Neural progenitor cell (in vitro differentiated cells): ENCODE results near the gene ATP11A. TPM values are rescaled to one million over a fixed set of nuclear protein-coding genes. Genes with fewer than 3 reads are reported as not detected.
A peak's percentile ranks its signal among the peaks of the same experiment; 100 is the strongest.

Source experiments
- DNase-seq: peaks from one replicate; pipeline ENCODE4 v3.0.0-alpha.2; 2016; ENCODE audit warnings: low spot score
- H2AFZ ChIP-seq: fragments of 200-600 bp; sonication (generic); replicated peaks from 2 replicates; pipeline ENCODE4 v1.6.1; 2016; ENCODE audit warnings: antibody characterized with exemption
- H3F3A ChIP-seq: fragments of 200-600 bp; sonication (generic); 2 replicates; pipeline ENCODE4 v1.6.1; 2016; ENCODE audit warnings: antibody characterized with exemption, low read depth
- H3K27ac ChIP-seq: fragments of 200-600 bp; sonication (generic); 2 replicates; pipeline ENCODE4 v1.5.1; 2016; ENCODE audit warnings: mild to moderate bottlenecking
- H3K27me3 ChIP-seq: fragments of 200-600 bp; sonication (generic); 2 replicates; pipeline ENCODE4 v1.6.1; 2016; ENCODE audit warnings: mild to moderate bottlenecking, moderate library complexity
- H3K36me3 ChIP-seq: fragments of 200-600 bp; sonication (generic); 2 replicates; pipeline ENCODE4 v1.5.1; 2016
- H3K4me1 ChIP-seq: fragments of 200-600 bp; sonication (generic); 2 replicates; pipeline ENCODE4 v1.6.1; 2016; ENCODE audit warnings: mixed run types
- H3K4me2 ChIP-seq: fragments of 200-600 bp; sonication (generic); 2 replicates; pipeline ENCODE4 v1.6.1; 2016
- H3K4me3 ChIP-seq: fragments of 200-600 bp; sonication (generic); 2 replicates; pipeline ENCODE4 v1.5.1; 2016
- H3K79me2 ChIP-seq: fragments of 200-600 bp; sonication (generic); 2 replicates; pipeline ENCODE4 v1.6.1; 2016; ENCODE audit warnings: low read depth
- H3K9ac ChIP-seq: fragments of 200-600 bp; sonication (generic); 2 replicates; pipeline ENCODE4 v1.6.1; 2016
- H3K9me3 ChIP-seq: fragments of 200-600 bp; sonication (generic); 2 replicates; pipeline ENCODE4 v1.5.1; 2016; ENCODE audit warnings: low read depth
- H4K20me1 ChIP-seq: fragments of 200-600 bp; sonication (generic); 2 replicates; pipeline ENCODE4 v1.6.1; 2016; ENCODE audit warnings: low read depth
- H3K27ac Mint-ChIP-seq: 3 replicates; pipeline ENCODE4 v1.8.0; 2021; ENCODE audit warnings: mixed read lengths
- H3K27me3 Mint-ChIP-seq: 2 replicates; pipeline ENCODE4 v1.8.0; 2022; ENCODE audit warnings: low read depth, mild to moderate bottlenecking, inconsistent platforms, moderate library complexity, mixed read lengths; ENCODE audit not compliant: insufficient read depth
- H3K36me3 Mint-ChIP-seq: 3 replicates; pipeline ENCODE4 v1.8.0; 2021; ENCODE audit warnings: mixed read lengths
- H3K4me1 Mint-ChIP-seq: 3 replicates; pipeline ENCODE4 v1.8.0; 2021; ENCODE audit warnings: mixed read lengths
- H3K4me3 Mint-ChIP-seq: 3 replicates; pipeline ENCODE4 v1.8.0; 2021; ENCODE audit warnings: mild to moderate bottlenecking, moderate library complexity, mixed read lengths
- H3K9me3 Mint-ChIP-seq: 3 replicates; pipeline ENCODE4 v1.8.0; 2020; ENCODE audit warnings: mixed read lengths
- EZH2 ChIP-seq: fragments of 200-600 bp; sonication (generic); IDR thresholded peaks from 2 replicates; pipeline ENCODE4 v1.6.1; 2017; ENCODE audit warnings: antibody characterized with exemption, mild to moderate bottlenecking, moderate library complexity
- EZH2phosphoT487 ChIP-seq: fragments of 200-600 bp; sonication (generic); IDR thresholded peaks from 2 replicates; pipeline ENCODE4 v1.6.1; 2017; ENCODE audit warnings: antibody characterized with exemption
- total RNA-seq: library from RNA; depleted of rRNA; stranded (reverse); fragments of >200 nt; gene quantifications from 2 replicates; pipeline ENCODE4 v1.2.3, GENCODE V29; 2015; ENCODE audit warnings: low replicate concordance
- TF ChIP-seq, protein P1 (sequence below): fragments of 200-600 bp; sonication (generic); IDR thresholded peaks from 2 replicates; pipeline ENCODE4 v1.5.1; 2017; ENCODE audit warnings: antibody characterized with exemption, mild to moderate bottlenecking

The ATP11A gene
- total RNA-seq, 1 donor from 2014 or later: 12.6 TPM

- Histone ChIP-seq H3K4me1 (peaks cover 27% of the 10 kb centered on the region), H3K27me3 (no peaks in the 10 kb centered on the region), H2AFZ (no peak overlapping the region), H3K27ac (peak overlapping the region; percentile 86), H3K9ac (no peak overlapping the region), H3K4me3 (no peak overlapping the region), H3K9me3 (no peaks in the 10 kb centered on the region), H3K36me3 (no peaks in the 10 kb centered on the region), H3K79me2 (peaks cover 31% of the 10 kb centered on the region), H3K4me2 (peak overlapping the region; percentile 47), H4K20me1 (peaks cover 12% of the 10 kb centered on the region), H3F3A (peaks cover 15% of the 10 kb centered on the region)
- H3K4me3 Mint-ChIP-seq: no peak overlapping the region
- DNase-seq: no peak
- peaks cover 27% of the 10 kb centered on the region for H3K36me3 Mint-ChIP-seq
- H3K9me3 Mint-ChIP-seq: peaks cover 9% of the 10 kb centered on the region
- peaks cover 3% of the 10 kb centered on the region for H3K27me3 Mint-ChIP-seq
- no peak for TF ChIP-seq EZH2phosphoT487
- H3K27ac Mint-ChIP-seq: peak overlapping the region; percentile 89
- peaks cover 52% of the 10 kb centered on the region for H3K4me1 Mint-ChIP-seq
These were observed 67.9 kb downstream of the ATP11A start for GRCh38 chr13:112757759-112758086.

GRCh38 chr13:112759053-112759452 lies 69.2 kb downstream of the ATP11A start:
- Histone ChIP-seq H3K4me1 (peaks cover 27% of the 10 kb centered on the region), H4K20me1 (peaks cover 13% of the 10 kb centered on the region), H3K79me2 (peaks cover 26% of the 10 kb centered on the region), H2AFZ (no peak overlapping the region), H3F3A (peaks cover 15% of the 10 kb centered on the region), H3K4me3 (no peak overlapping the region), H3K27ac (no peak overlapping the region), H3K9ac (no peak overlapping the region), H3K4me2 (no peak overlapping the region), H3K36me3 (no peaks in the 10 kb centered on the region), H3K9me3 (no peaks in the 10 kb centered on the region), H3K27me3 (no peaks in the 10 kb centered on the region)
- Mint-ChIP-seq H3K4me3 (no peak overlapping the region), H3K36me3 (peaks cover 34% of the 10 kb centered on the region), H3K9me3 (peaks cover 9% of the 10 kb centered on the region), H3K27ac (no peak overlapping the region), H3K4me1 (peaks cover 43% of the 10 kb centered on the region), H3K27me3 (peaks cover 6% of the 10 kb centered on the region)
- TF ChIP-seq EZH2phosphoT487 (no peak), EZH2 (no peak)
- TF ChIP-seq, protein P1, sequence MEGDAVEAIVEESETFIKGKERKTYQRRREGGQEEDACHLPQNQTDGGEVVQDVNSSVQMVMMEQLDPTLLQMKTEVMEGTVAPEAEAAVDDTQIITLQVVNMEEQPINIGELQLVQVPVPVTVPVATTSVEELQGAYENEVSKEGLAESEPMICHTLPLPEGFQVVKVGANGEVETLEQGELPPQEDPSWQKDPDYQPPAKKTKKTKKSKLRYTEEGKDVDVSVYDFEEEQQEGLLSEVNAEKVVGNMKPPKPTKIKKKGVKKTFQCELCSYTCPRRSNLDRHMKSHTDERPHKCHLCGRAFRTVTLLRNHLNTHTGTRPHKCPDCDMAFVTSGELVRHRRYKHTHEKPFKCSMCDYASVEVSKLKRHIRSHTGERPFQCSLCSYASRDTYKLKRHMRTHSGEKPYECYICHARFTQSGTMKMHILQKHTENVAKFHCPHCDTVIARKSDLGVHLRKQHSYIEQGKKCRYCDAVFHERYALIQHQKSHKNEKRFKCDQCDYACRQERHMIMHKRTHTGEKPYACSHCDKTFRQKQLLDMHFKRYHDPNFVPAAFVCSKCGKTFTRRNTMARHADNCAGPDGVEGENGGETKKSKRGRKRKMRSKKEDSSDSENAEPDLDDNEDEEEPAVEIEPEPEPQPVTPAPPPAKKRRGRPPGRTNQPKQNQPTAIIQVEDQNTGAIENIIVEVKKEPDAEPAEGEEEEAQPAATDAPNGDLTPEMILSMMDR: no peak
- no peak for DNase-seq

DNA sequence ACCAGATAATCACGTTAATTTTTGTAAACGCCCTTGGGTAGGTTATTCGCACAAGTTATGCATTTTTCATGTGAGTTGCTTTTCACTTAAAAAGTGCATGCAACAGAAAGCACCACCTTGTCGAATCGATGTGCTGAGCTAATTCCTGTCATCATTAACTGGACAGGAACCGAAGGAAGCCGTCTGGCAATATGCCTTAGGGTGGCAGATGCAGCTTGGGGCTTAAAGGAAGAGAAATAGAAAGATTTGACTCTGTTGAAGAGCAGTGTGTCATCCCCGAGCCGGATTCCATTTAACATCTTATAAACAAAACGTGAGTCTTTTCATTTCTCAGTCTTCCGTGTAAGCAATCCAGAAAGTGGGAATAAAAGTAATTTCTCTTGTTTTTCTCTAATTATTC lies 70.0 kb downstream of the ATP11A start:
- Histone ChIP-seq H3K4me2 (no peak overlapping the region), H3K27me3 (no peaks in the 10 kb centered on the region), H3K4me3 (no peak overlapping the region), H3K36me3 (no peaks in the 10 kb centered on the region), H3K9ac (no peak overlapping the region), H3F3A (peaks cover 15% of the 10 kb centered on the region), H3K9me3 (no peaks in the 10 kb centered on the region), H3K79me2 (peaks cover 26% of the 10 kb centered on the region), H2AFZ (no peak overlapping the region), H3K4me1 (peaks cover 27% of the 10 kb centered on the region), H3K27ac (no peak overlapping the region), H4K20me1 (peaks cover 13% of the 10 kb centered on the region)
- Mint-ChIP-seq H3K4me1 (peaks cover 43% of the 10 kb centered on the region), H3K27me3 (peaks cover 8% of the 10 kb centered on the region), H3K36me3 (peaks cover 34% of the 10 kb centered on the region), H3K4me3 (peak overlapping the region; percentile 1), H3K27ac (no peak overlapping the region), H3K9me3 (peaks cover 9% of the 10 kb centered on the region)
- TF ChIP-seq EZH2 (no peak), EZH2phosphoT487 (no peak)
- TF ChIP-seq, protein P1: no peak
- no peak for DNase-seq

DNA sequence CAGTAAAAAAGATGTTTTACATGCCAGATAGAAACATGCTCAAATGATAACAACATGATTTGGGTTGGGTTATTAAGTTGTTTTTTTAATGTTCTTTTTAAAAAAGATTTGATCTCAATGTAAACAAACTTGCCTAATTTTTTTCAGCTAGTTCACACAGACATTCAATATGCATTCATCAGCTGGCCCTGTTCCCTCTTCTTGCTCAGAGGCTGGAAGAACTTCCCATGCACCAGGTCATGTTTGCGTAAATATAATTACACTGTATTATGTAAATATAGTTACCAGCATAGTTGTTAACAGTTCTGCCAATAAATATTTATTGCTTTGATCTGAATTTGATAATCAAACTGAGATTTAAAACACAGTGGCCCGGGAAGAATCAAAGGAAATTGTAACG lies 70.6 kb downstream of the ATP11A start:
- no peak overlapping the region for H3K4me3 ChIP-seq
- no peaks in the 10 kb centered on the region for H3K27me3 ChIP-seq
- peaks cover 32% of the 10 kb centered on the region for H3K36me3 Mint-ChIP-seq
- no peaks in the 10 kb centered on the region for H3K9me3 ChIP-seq
- H4K20me1 ChIP-seq: peaks cover 13% of the 10 kb centered on the region
- H3K4me3 Mint-ChIP-seq: no peak overlapping the region
- H3K27me3 Mint-ChIP-seq: peaks cover 8% of the 10 kb centered on the region
- DNase-seq: no peak
- no peak overlapping the region for H2AFZ ChIP-seq
- peaks cover 27% of the 10 kb centered on the region for H3K4me1 ChIP-seq
- H3K27ac ChIP-seq: no peak overlapping the region
- H3K79me2 ChIP-seq: peaks cover 26% of the 10 kb centered on the region
- peaks cover 39% of the 10 kb centered on the region for H3K4me1 Mint-ChIP-seq
- H3K27ac Mint-ChIP-seq: no peak overlapping the region
- no peak overlapping the region for H3K9ac ChIP-seq
- no peak overlapping the region for H3K4me2 ChIP-seq
- TF ChIP-seq EZH2: no peak
- H3K9me3 Mint-ChIP-seq: peaks cover 9% of the 10 kb centered on the region
- H3K36me3 ChIP-seq: no peaks in the 10 kb centered on the region
- peaks cover 15% of the 10 kb centered on the region for H3F3A ChIP-seq
